ENCODE data around the gene CR2. TPM values are rescaled to one million over a fixed set of nuclear protein-coding genes. Genes with fewer than 3 reads are reported as not detected.

The CR2 gene
- total RNA-seq (under 1 TPM in 5 of 6 donors, not detected in 1; 0.03 to 0.34 (median 0.14) TPM), polyA plus RNA-seq (under 1 TPM; 0.04 to 0.07 TPM)

DNA sequence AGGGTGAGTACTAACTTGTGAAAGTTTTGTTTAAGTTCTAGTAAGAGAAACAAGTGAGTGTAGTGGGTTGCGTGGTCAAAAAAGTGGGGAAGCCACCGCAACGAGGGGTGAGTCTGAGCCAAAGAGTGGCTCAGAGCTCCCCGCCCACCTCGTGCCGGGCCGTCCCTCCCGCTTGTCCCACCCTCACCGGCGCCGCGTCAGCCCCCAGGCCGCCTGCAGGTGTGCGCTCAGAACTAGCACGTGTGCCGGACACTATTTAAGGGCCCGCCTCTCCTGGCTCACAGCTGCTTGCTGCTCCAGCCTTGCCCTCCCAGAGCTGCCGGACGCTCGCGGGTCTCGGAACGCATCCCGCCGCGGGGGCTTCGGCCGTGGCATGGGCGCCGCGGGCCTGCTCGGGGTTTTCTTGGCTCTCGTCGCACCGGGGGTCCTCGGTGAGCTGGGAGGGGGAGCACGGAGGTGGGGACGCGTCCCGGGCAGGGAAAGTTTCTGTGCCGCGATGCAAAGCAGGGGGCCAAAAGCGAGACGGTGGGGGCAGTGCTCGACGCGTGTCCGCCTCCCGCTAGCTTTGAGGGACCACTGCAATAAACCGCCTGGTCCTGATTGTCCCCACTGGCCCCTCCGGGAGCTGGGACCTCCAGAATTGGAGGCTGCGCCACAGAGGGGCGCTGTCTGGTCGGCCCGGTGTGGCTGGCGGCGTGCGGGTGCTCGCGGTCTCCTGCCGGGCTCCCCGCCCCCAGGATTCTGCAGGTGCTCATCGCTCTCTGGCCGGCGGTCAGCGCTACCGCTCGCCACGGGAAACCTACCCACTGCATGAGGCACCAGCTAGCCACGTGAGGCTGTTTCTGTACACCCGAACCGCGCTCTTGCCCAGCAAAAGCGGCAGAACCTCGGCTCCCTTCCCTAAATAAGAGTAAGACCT, at the start of gene CR2:
CR2 (plus strand) TSS at position 283 of the 919 bp plus-strand sequence; CDS start at position 374, 91 bp downstream.
- Histone ChIP-seq H3K27ac (no peak within 1 kb of the TSS), H3K36me3 (no peaks in the 10 kb centered on the region), H3K4me3 (peak within 1 kb of the TSS; percentile 11 to 62 (median 26)), H3K4me1 (no peaks in the 10 kb centered on the region), H3K27me3 (peaks cover 0 to 14% (median 0%) of the 10 kb centered on the region in 4 donors), H3K9me3 (no peaks in the 10 kb centered on the region)
- intact Hi-C loops (cut with DNase I): no loop called here
- ATAC-seq (peak; percentile 94 to 98 (median 96)), FAIRE-seq (no peak), DNase-seq (peak; percentile 48 to 83 (median 61))
- no peak for TF ChIP-seq CTCF (IDR thresholded peaks at IDR 0.05)
- 1% methylated on average over 75 of the region's 75 CpGs for WGBS, 2 donors

GRCh38 chr1:207404849-207405525, 49.1 kb upstream of the CR2 start:
- intact Hi-C loops (cut with DNase I): loop anchor here in 2 of 3 donors (5.0 to 10.0 kb wide), 2 partner anchors 318 to 320 kb away; partner anchors contain the start of gene C4BPB (in 2 of the 2)
- no peak for DNase-seq

DNA sequence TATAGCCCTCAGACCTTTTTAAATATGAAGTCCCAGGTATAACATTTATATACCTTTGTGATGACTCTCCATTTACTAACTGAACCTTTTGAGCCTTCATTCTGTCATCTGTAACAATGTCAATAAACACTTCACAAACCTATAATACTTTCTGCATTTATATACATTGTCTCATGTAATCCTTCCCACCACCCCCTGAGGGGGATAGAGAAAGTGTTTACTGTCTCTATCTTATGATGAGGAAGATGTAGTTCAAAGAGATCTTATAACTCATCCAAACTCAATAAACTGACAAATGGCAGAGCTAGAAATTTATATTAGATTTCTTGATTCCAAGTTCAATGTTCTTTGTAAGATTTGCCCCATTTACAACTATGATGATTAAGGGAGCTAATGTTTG, 48.3 kb upstream of the CR2 start:
- no peak for TF ChIP-seq CTCF (IDR thresholded peaks at IDR 0.05)
- intact Hi-C loops (cut with DNase I): loop anchor here in 1 of 3 donors (10.0 kb wide), 1 partner anchor 321 kb away; the partner anchor contains the start of gene C4BPB
- no peaks in the 10 kb centered on the region for H3K9me3 ChIP-seq
- peaks cover 0 to 3% (median 0%) of the 10 kb centered on the region in 3 donors for H3K4me1 ChIP-seq
- no peaks in the 10 kb centered on the region for H3K27me3 ChIP-seq
- no peak for ATAC-seq
- FAIRE-seq: no peak
- no peaks in the 10 kb centered on the region for H3K36me3 ChIP-seq
- H3K4me3 ChIP-seq: no peak overlapping the region
- DNase-seq: no peak
- no peak overlapping the region for H3K27ac ChIP-seq

More at GRCh38 chr1:207404849-207405525, 49.1 kb upstream of the CR2 start:
- H3K27ac ChIP-seq: no peak overlapping the region
- H3K9me3 ChIP-seq: no peaks in the 10 kb centered on the region
- TF ChIP-seq CTCF (IDR thresholded peaks at IDR 0.05): peak; percentile 56 to 75 (median 69)
- FAIRE-seq: peak; percentile 84
- H3K36me3 ChIP-seq: no peaks in the 10 kb centered on the region
- no peak overlapping the region for H3K4me3 ChIP-seq
- 73 to 96% methylated on average over 5 to 6 of the region's 6 CpGs for WGBS, 2 donors
- H3K27me3 ChIP-seq: no peaks in the 10 kb centered on the region
- peaks cover 0 to 3% (median 0%) of the 10 kb centered on the region in 3 donors for H3K4me1 ChIP-seq
- peak; percentile 79 to 96 (median 93) for ATAC-seq

- peak in 1 of 4 donors; percentile 56 for ATAC-seq
- Histone ChIP-seq H3K4me1 (peaks cover 0 to 3% (median 0%) of the 10 kb centered on the region in 3 donors), H3K4me3 (no peak overlapping the region), H3K36me3 (no peaks in the 10 kb centered on the region), H3K27ac (no peak overlapping the region), H3K27me3 (no peaks in the 10 kb centered on the region), H3K9me3 (no peaks in the 10 kb centered on the region)
- TF ChIP-seq CTCF (IDR thresholded peaks at IDR 0.05): no peak
- WGBS, 2 donors: 9 to 15% methylated on average over 1 of the region's 1 CpG
- intact Hi-C loops (cut with DNase I): loop anchor here in 1 of 3 donors (10.0 kb wide), 1 partner anchor 323 kb away; the partner anchor contains the start of gene C4BPB
- DNase-seq: no peak
- no peak for FAIRE-seq
These were observed 46.4 kb upstream of the CR2 start for GRCh38 chr1:207407655-207408260.

All from pancreas (tissue), 10 donors.